ENCODE results near the gene LBP.
"Not testable (repeated sequence)": the region's sequence is repeated elsewhere in the genome, so short reads cannot be mapped to it uniquely, and the experiment has no call there.

LBP gene
- total RNA-seq, result 0 reads per million in 2 donors

GRCh38 chr20:38346247-38346651, at the start of gene LBP:
TSS of gene LBP (plus strand) at chr20:38346482. CDS start at chr20:38346517, 35 bp downstream.
- DNase-seq, result no peak

GRCh38 chr20:38297916-38298674, 48.2 kb upstream of the LBP start:
- no peak for DNase-seq

GRCh38 chr20:38298768-38299288, 47.5 kb upstream of the LBP start:
- no peak for DNase-seq

- DNase-seq, result no peak
Observed at GRCh38 chr20:38299963-38300362, 46.3 kb upstream of the LBP start.

- no peak for DNase-seq
Observed at GRCh38 chr20:38300438-38300837, 45.8 kb upstream of the LBP start.

GRCh38 chr20:38301309-38301708, 45.0 kb upstream of the LBP start:
- no peak for DNase-seq

GRCh38 chr20:38302786-38303185, 43.5 kb upstream of the LBP start:
- no peak for DNase-seq

- no peak for DNase-seq
Observed at GRCh38 chr20:38303908-38304379, 42.3 kb upstream of the LBP start, which contains the start of gene BPI. TSS of gene BPI (plus strand) at chr20:38304156. CDS start at chr20:38304224, 68 bp downstream.

- no peak for DNase-seq
Observed at GRCh38 chr20:38304845-38305447, 41.3 kb upstream of the LBP start.

- DNase-seq, result no peak
Observed at GRCh38 chr20:38305541-38305940, 40.7 kb upstream of the LBP start.

GRCh38 chr20:38306379-38306778, 39.9 kb upstream of the LBP start:
- DNase-seq, result no peak

- no peak for DNase-seq
Observed at GRCh38 chr20:38307371-38308046, 38.8 kb upstream of the LBP start.

GRCh38 chr20:38308047-38308438, 38.2 kb upstream of the LBP start:
- no peak for DNase-seq

- DNase-seq, result no peak
Observed at GRCh38 chr20:38308447-38308846, 37.8 kb upstream of the LBP start.

- no peak for DNase-seq
Observed at GRCh38 chr20:38311091-38311490, 35.2 kb upstream of the LBP start.

- DNase-seq, result no peak
Observed at GRCh38 chr20:38311491-38311890, 34.8 kb upstream of the LBP start.

- no peak for DNase-seq
Observed at GRCh38 chr20:38313676-38314075, 32.6 kb upstream of the LBP start.

GRCh38 chr20:38314350-38314749, 31.9 kb upstream of the LBP start:
- not testable (repeated sequence) for DNase-seq

GRCh38 chr20:38315290-38315966, 30.9 kb upstream of the LBP start:
- no peak for DNase-seq

- DNase-seq, result no peak
Observed at GRCh38 chr20:38316341-38316740, 29.9 kb upstream of the LBP start.

- no peak for DNase-seq
Observed at GRCh38 chr20:38317422-38317821, 28.9 kb upstream of the LBP start.

- DNase-seq, result no peak
Observed at GRCh38 chr20:38320221-38320620, 26.1 kb upstream of the LBP start.
